Measurements from ENCODE around the gene MFSD12.
"Not testable (repeated sequence)": the region's sequence is repeated elsewhere in the genome, so short reads cannot be mapped to it uniquely, and the experiment has no call there.

The MFSD12 gene

DNA sequence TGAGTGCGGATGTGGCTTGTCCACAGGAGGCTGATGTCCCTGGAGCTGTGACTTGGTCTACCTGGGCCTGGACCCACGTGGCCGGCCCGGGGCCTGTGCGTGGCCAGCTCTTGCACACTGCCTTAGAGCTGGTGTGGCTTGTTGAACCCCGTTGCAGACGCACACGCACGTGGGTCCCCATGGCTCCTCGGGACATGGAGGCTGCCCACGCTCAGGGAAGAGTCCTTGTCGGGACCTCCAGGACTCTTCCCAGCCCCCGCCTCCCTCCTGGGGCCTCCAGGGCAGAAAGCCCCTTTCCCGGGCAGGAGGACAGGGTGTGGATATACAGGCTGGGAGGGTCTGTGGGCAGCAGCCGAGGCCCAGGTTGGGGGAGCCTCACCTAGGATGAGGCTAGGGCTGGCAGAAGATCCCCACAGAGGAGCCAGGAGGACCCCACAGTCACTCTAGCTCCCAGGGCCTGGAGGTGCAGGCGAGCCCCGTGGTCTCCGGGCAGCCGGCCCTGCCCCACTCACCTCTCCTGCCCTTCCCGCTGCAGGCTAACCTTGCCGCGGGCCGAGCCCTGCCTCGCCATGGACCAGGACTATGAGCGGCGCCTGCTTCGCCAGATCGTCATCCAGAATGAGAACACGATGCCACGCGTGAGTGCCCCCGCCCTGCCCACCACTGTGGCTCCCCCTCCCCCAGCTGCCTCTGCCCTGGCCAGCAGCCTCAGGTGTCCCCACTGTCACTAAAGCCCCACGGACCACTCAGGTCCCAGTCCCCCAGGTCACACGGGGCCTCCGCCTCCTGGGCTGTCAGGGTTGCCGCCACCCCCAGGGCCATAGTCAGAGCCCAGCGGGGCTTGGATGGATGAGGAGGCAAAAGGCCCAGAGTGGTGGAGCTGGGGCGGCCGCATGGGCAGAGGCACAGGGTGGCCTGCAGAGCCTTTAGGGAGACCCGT lies 34.7 kb downstream of the MFSD12 start:
- no peak for DNase-seq (ENCODE audit: low read depth)

DNA sequence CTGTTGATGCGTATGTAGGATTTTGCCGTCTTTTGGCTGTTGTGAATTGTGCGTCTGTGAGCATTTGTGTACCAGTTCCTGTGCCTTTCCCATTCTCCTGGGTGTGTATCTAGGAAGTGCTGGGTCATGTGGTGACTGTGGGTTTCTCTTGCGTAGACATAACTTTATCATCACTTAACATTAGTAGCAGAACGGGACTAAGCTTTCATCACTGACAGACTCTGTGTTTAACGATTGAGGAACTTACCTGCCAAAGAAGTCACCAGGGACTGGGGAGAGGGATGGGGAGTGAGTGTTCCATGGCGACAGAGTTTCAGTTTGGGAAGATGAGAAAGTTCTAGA lies 36.3 kb downstream of the MFSD12 start:
- no peak for DNase-seq (ENCODE audit: low read depth)

GRCh38 chr19:3520166-3521103 lies 37.0 kb downstream of the MFSD12 start:
- DNase-seq (ENCODE audit: low read depth): no peak

DNA sequence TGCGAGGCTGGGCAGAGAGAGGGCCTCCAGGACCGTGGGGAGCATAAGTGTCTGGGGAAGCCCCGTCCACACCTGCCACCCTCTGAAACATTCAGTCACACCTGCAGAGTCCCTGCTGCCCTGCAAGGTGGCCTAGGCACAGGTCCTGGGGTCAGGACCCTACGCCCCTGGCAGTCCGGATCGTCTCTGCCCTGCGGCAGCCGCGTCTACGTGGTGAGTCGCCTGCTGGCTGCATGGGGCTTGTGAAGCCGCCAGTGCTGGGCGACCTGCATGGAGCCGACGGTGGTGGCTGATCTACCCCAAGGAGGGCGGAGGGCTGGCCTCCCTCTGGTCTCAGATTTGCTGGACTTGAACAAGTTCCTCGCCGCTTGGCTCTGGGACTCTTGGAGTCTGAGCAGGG lies 38.3 kb downstream of the MFSD12 start:
- DNase-seq (ENCODE audit: low read depth): no peak

- DNase-seq (ENCODE audit: low read depth): no peak
Observed at GRCh38 chr19:3518659-3519058, 38.7 kb downstream of the MFSD12 start.

DNA sequence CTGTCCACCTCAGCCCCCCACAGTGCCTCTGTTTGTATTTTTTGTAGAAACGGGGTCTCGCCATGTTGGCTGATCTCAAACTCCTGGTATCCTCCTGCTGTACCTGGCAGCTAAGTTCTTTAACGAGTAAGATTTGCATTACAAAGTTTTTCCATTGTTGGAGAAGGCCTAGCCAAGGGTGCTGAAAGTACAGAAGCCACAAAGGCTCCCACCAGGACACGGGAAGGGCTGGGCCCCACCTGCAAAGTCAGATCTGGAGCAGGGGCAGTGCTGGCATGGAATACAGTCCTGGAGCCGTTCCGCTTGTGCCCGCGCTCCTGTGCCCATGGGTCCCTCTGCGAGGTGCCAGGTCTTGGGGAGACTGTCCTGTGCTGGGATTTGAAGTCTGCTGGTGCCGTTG lies 39.1 kb downstream of the MFSD12 start:
- DNase-seq (ENCODE audit: low read depth): no peak

- DNase-seq (ENCODE audit: low read depth): no peak
Observed at GRCh38 chr19:3517638-3518037, 39.7 kb downstream of the MFSD12 start.

DNA sequence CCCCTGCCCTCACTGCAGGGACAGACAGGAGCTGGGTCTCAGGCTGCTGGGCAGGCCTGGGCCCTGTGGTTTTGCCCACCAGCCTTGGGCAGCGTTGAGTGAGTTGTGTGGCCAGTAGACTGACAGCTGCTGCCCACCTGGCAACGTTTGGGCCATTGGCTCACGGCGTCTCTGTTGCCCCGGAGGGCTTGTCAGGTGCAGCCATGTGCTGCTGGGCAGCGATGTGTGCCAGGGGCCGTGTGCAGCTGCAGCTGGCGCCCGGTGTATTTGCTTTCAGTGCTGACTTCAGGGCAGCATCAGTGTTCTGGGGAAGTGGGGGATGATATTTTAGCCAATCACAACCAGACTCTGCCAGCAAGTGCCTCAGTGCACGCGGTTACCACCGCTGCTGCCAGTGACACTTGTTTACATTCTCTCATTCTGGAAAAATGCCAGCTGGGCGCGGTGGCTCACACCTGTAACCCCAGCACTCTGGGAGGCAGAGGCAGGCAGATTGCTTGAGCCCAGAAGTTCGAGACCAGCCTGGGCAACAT lies 40.6 kb downstream of the MFSD12 start:
- no peak for DNase-seq (ENCODE audit: low read depth)

DNA sequence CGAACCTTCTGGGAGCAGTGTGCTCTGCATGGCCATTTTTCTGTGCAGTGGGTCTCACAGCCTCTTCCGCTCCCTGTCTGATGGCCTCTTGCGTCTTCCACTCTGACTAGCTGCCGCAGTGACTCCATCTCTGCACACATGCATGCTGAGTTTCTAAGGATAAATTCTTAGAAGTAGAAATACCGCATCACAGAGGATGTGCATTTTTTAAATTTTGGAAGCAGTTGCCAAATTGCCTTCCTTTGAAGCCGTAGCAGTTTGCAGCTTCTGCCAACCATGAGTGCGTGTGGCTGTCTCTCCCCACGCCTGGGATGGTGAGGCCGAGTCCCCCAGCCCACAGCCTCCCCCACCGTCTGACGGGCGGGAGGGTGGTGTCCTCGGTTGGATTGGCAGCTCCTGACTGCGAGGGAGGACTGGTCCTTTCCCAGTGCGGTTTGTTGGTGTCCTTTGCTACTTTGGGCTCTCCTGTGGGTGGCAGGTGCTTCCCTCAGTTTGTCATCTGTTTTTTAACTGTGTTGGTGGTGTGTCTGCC lies 41.4 kb downstream of the MFSD12 start:
- DNase-seq (ENCODE audit: low read depth): no peak

DNA sequence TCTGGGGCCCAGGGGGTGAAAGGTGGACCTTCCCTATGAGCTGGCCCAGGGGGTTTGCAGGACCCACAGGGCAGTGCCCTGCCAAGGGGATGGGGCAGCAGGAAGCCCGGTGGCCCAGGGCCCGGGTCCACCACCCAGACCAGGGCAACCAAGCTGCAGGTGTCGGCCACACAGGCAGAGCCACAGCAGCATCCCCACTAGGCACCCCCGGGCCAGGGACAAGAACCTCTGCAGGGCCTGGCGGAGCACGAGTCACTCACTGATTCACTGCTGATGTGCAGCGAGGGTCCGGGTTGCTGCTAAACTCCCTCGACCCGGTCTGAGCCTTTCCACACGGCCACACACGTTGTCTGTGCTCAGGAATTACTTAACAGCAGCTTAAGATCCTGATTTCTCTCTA lies 42.5 kb downstream of the MFSD12 start:
- no peak for DNase-seq (ENCODE audit: low read depth)

DNA sequence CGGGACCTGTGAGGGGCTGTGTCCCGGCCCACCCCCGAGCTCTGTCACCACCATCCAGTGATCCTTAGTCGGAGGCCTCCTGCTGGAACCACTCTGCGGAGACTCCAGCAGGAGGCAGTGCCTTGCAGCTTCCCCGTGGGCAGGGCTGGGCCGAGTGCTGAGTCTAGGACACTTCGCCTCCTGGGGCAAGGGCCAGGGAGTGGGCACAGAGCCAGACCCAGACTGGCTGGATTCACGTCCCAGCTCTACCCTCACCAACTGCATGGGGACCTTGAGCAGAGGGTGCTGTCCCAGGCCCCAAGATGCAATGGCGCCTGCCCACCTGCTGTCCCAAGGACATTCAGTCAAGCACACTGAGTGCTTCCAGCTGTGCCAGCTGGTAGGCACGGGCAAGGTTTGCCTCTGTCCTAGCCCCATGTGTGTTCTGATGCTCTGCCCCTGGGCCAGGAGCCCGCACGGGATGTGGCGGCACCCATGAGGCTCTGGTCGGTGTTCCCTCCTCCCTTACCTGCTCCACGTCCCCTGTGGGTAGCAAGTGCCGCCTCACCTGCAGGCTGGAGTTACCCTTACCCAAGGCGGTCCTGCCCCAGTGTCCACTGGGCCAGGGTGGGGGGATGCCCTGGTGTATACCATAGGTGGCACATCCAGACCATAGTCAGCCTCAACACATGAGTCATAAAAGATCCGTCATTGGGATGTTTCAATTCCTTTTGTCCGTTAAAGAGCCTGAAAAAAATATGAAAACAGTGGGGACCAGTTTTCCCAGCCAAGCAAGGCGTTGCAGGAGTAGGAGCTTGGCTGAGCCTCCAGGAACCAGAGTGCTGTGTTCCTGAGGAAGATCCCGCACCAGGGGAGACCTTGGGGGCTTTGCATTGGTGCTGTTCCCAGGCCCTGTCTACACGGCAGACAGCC lies 43.9 kb downstream of the MFSD12 start:
- no peak for DNase-seq (ENCODE audit: low read depth)

DNA sequence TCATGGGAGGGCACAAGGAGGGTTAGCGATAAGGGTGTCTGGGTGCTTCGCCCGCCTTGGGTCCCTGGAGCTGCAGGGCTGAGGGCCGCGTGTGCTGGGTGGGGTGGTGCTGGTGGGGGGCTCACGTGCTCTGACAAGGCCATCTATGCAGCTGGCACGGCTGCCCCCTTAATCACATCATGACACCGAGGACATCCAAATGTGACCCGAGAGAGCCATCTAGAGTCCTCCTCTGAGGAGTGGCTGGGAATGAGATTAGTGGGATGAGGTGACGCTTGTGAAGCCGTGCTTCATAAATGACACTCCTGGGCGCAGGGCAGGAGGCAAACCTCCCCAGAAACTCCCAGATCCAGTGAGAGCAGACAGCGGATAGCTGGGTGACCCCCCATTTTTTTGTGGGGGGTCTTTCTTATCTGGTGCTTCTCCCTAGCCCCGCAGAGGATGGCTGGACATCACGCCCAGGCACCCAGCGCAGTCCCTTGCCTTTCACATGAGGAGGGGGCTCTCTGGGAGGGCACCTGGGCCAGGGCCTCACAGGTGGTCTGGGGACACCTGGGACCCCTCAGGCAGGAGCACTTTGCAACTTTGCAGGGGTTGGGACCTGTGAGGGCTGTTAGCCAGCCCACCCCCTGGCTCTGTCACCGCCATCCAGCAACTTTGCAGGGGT lies 44.7 kb downstream of the MFSD12 start:
- no peak for DNase-seq (ENCODE audit: low read depth)

DNA sequence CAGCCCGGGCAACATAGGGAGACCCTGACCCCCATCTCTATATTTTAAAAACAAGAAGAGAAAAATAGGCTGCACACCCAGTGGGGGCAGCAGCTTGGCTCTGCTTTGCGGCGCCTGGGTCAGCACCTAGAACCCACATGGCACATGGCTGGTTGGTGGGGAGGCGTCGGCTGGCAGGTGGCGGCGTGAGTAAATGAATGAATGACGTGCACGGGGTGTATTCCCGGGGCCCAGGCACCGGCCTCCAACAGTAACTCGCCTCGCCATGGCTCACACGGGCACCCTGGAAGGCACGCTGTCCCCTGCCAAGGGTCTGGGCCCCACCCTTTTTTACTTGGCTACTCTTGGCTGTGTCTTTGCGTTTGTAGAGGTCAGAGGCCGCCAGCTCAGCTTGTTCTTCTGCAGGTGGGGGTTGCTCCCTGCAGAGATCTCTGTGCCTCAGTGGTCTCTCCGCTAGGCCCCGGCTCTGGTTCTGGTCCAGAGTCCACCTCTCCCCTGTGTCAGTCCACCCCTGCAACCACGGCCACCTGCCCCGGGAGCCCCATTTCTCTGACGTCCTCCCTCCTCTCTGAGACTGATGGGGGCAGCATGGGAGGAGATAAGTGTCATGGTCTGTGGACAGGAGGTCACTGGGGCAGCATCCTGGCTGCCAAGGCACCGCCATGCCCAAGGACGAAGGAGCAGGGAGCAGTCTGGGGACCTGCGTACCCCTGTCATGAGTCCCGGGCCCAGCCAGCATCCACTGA lies 45.7 kb downstream of the MFSD12 start:
- no peak for DNase-seq (ENCODE audit: low read depth)

GRCh38 chr19:3510727-3511126 lies 46.7 kb downstream of the MFSD12 start:
- no peak for DNase-seq (ENCODE audit: low read depth)

- DNase-seq (ENCODE audit: low read depth): no peak
Observed at GRCh38 chr19:3509566-3509989, 47.8 kb downstream of the MFSD12 start.

DNA sequence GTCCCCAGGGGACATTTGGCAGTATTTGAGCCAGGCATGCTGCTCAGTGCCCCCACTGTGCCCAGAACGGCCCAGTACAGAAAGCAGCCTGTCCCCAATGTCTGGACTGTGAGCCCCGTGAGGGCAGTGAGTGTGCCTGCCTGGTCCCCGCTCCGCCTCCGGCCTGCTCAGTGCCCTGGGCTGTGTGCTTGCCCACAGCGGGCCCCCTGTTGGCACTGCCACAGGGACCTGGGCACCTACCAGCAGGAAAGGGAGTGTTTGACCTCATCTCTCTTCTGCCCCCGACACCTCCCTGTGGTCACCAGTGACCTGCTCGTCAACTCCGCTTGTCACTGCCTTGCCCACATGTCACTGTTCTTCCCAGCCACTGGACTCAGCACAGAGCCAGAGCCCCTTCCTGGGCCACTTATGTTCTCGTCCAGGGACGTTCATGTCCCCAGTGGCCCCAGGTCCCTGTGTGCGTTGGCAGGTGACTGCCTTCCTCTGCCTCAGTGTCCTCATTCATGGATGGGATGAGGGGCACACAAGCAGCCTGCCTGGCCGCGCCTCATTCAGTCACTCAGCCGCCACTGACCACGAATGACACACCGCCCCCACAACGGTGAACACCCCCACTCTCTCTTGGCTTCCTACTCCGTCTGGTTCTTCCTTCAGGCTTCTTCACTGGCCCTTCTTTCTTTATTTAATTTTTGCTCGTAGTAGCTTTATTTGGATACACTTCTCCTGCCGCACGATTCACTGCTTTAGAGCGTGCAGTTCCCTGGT lies 48.4 kb downstream of the MFSD12 start:
- DNase-seq (ENCODE audit: low read depth): no peak

- not testable (repeated sequence) for DNase-seq (ENCODE audit: low read depth)
Observed at GRCh38 chr19:3508121-3508661, 49.2 kb downstream of the MFSD12 start.

GRCh38 chr19:3507371-3508120 lies 49.8 kb downstream of the MFSD12 start:
- DNase-seq (ENCODE audit: low read depth): no peak

All from stimulated activated CD8-positive, alpha-beta memory T cell treated with anti-CD3 and anti-CD28 coated beads, Interleukin-7, amount 100 ng/mL, for 24 hours (primary cell).